Stomach (tissue), 9 donors: ENCODE measurements around the gene TBC1D16. TPM values are rescaled to one million over a fixed set of nuclear protein-coding genes. Genes with fewer than 3 reads are reported as not detected.

Source experiments
- DNase-seq, 2 donors: peaks; one replicate each; pipeline versions ENCODE4 v3.0.0 to v3.0.0-alpha.2; 2013 to 2019
- H3K27ac ChIP-seq, 5 donors: fragments of 200-600 bp in 4 of 5; sonication (generic) in 4 of 5; one replicate each; pipeline ENCODE4 v1.5.1; 2013 to 2019; ENCODE audit warnings: mild to moderate bottlenecking in 1 of 5, moderate library complexity in 1 of 5
- H3K27me3 ChIP-seq, 3 donors: fragments of 200-600 bp; sonication (generic); one replicate each; pipeline ENCODE4 v1.5.1; 2017 to 2019; ENCODE audit warnings: mixed run types in 1 of 3
- H3K36me3 ChIP-seq, 4 donors: fragments of 200-600 bp; sonication (generic); 1 replicate in 3 of 4; 2 replicates in 1 of 4; pipeline ENCODE4 v1.5.1; 2016 to 2019
- H3K4me1 ChIP-seq, 4 donors: fragments of 200-600 bp; sonication (generic); one replicate each; pipeline ENCODE4 v1.5.1; 2016 to 2019
- H3K4me3 ChIP-seq, 4 donors: fragments of 200-600 bp; sonication (generic) in 3 of 4; one replicate each; pipeline ENCODE4 v1.5.1; 2016 to 2019; ENCODE audit warnings: mild to moderate bottlenecking in 1 of 4
- H3K9me3 ChIP-seq, 4 donors: fragments of 200-600 bp; sonication (generic); one replicate each; pipeline ENCODE4 v1.5.1; 2016 to 2019
- EP300 ChIP-seq: sonication (generic); formaldehyde crosslinking; IDR thresholded peaks from one replicate; pipeline ENCODE4 v1.6.1; 2017; ENCODE audit warnings: antibody characterized with exemption
- POLR2A ChIP-seq, 4 donors: fragments of 450-650 bp; IDR thresholded peaks; one replicate each; pipeline ENCODE4 v1.6.1; 2016; ENCODE audit warnings: antibody characterized with exemption in 4 of 4, control low read depth in 2 of 4, mild to moderate bottlenecking in 1 of 4, moderate library complexity in 1 of 4
- POLR2AphosphoS5 ChIP-seq, 3 donors: sonication (generic); formaldehyde crosslinking; IDR thresholded peaks; one replicate each; pipeline ENCODE4 v1.6.1; 2016; ENCODE audit warnings: antibody characterized with exemption in 3 of 3
- WGBS, 5 donors: extraction: QIAGEN DNeasy Blood & Tissue Kit in 3 of 5; methylation state at CpG; one replicate each; pipeline versions ENCODE4 v1.1.5 to v1.1.7; 2013 to 2018; 5-methylcytosine and 5-hydroxymethylcytosine counted together
- intact Hi-C: fragments of 100-400 bp; cut with DNase I; formaldehyde crosslinking; loops from one replicate; pipeline ENCODE4 v1.15.1; 2023; ENCODE audit warnings: low total_unique reads
- polyA plus RNA-seq, 3 donors: library from polyadenylated mRNA; stranded (reverse); fragments of 200-250 nt; gene quantifications; one replicate each; pipeline ENCODE4 v1.2.3, GENCODE V29; 2013
- total RNA-seq, 5 donors: library from RNA; depleted of rRNA; stranded (reverse); fragments of >200 nt; gene quantifications; one replicate each; pipeline versions ENCODE4 v1.1.0 to v1.2.3, GENCODE V29; 2014 to 2016
- TF ChIP-seq, protein P1 (sequence below), 7 experiments: fragments of 450-650 bp in 4 of 7; fragments of 200-600 bp in 3 of 7; sonication (generic) in 3 of 7; IDR thresholded peaks; one replicate each; pipeline ENCODE4 v1.5.1; 2016 to 2019; ENCODE audit warnings: antibody characterized with exemption in 7 of 7, control low read depth in 2 of 7, mild to moderate bottlenecking in 1 of 7
- donor health status: healthy with polysubstance abuse.
- donor health status: Bipolar disorder and iron deficiency.
- donor health status: healthy.

TBC1D16 gene
- total and polyA plus RNA-seq, 8 donors: 3.0 to 22.2 (median 16.8) TPM

DNA sequence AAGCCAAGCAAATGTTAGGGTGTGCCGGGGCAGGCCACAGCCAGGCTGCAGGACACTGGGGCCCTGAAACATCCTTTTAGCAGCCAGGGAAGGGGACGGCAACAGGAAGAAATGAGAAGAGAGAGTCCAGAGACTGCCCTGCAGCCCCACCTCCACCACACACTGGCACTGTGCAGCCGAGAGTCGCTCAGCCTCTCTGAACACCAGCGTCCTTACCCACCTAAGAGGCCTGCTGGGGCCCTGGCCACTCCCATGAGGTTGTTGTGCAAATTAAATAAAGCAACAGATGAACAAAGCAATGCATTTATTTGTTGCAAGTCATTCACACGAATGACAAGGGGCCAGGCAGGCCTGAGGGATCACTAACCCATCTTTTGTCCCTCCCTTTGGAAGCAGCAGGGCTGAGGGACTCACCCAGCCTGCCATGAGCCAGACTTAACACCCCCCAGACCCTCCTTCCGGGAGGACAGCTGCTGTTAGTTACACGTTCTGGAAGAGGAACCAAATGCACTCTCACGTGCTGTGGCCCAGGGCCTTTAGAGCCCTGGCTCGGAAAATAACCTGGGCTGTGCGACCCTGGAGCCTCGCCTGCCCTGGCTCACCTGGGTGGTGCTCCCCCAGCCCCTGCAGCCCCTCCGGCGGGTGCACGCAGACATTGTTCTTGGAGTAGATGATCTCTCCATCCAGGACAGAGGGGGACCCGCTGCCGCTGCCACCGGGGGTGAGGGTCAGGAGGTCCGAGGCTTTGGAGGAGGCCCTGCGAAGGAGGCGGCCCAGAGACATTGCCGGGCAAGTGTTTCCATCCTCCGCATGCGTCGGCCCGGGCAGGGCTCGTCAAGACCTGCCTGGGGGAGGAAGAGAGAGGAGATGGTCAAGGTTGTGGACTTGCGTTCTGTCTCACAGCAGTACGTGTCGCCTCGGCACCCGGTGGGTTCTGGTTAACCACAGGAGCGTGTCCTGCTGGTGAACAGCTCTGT is 22.6 kb downstream of the TBC1D16 start:
- 92 to 94% (median 93%) methylated on average over 21 to 33 of the region's 33 CpGs for WGBS, 5 donors
- H3K4me3 ChIP-seq: no peak overlapping the region
- H3K9me3 ChIP-seq: no peaks in the 10 kb centered on the region
- TF ChIP-seq, protein P1, sequence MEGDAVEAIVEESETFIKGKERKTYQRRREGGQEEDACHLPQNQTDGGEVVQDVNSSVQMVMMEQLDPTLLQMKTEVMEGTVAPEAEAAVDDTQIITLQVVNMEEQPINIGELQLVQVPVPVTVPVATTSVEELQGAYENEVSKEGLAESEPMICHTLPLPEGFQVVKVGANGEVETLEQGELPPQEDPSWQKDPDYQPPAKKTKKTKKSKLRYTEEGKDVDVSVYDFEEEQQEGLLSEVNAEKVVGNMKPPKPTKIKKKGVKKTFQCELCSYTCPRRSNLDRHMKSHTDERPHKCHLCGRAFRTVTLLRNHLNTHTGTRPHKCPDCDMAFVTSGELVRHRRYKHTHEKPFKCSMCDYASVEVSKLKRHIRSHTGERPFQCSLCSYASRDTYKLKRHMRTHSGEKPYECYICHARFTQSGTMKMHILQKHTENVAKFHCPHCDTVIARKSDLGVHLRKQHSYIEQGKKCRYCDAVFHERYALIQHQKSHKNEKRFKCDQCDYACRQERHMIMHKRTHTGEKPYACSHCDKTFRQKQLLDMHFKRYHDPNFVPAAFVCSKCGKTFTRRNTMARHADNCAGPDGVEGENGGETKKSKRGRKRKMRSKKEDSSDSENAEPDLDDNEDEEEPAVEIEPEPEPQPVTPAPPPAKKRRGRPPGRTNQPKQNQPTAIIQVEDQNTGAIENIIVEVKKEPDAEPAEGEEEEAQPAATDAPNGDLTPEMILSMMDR (IDR thresholded peaks at IDR 0.05): no peak
- TF ChIP-seq POLR2A (IDR thresholded peaks at IDR 0.05): no peak
- TF ChIP-seq POLR2AphosphoS5 (IDR thresholded peaks at IDR 0.05): no peak
- no peak for TF ChIP-seq EP300
- DNase-seq: no peak
- intact Hi-C loops: no loop called here
- H3K27ac ChIP-seq: no peak overlapping the region
- H3K27me3 ChIP-seq: no peaks in the 10 kb centered on the region
- H3K36me3 ChIP-seq: peaks cover 21 to 48% (median 43%) of the 10 kb centered on the region in 4 donors
- peaks cover 5 to 14% (median 9%) of the 10 kb centered on the region in 4 donors for H3K4me1 ChIP-seq

DNA sequence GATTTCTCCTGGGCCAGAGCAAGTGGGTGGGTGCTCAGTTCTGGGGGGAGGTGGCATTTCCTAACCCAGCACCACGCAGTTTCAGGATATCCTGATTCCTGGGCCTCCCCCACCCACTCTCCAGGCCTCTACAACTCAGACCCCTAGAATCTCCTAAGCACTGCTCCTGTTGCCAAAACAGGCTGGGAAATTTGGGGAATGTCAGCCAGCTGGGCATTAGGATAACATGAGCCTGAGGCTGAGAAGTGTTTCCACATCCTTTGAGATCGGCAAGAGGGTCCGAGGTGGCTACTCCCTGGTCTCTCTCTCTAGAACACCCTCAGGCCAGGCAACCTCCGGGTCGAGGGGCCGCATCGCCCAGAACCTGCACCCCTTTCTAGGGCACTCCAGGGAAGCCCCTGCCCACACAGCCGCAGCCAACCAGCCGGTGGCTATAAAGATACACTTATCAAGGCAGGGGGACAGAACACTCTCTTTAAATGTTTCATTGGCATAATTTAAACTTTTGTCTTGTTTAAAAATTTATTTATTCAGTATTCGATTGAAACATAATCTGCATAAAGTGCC is 23.6 kb downstream of the TBC1D16 start:
- 84 to 90% (median 87%) methylated on average over 9 to 10 of the region's 10 CpGs for WGBS, 5 donors

DNA sequence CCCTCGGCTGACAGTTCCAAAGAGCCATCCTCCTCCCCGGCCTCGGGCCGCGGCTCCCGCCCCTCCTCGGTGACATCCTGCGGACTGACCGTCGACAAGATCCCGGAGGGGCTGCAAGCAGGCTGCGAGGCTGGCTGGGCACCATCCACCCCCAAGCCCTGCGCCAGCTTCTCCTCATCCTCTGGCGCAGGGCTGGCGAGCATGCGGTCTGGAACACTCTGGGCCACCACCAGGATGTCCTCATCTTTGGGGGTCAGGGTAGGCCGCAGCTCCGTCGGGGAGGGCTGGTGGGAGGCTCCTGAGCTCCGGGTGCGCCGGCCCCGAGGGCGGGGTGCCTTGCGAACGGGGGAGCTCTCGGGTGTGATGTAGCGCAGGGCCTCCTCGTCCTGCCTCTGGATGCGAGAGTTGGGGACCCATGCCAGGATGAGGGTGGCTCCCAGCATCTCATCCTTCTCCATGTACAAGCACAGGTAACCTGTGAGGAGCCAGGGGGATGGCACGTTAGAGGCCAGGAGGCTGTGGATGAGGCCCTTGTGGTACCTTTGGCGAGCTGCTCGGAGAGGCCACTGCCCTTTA is 25.3 kb downstream of the TBC1D16 start:
- intact Hi-C loops: no loop called here
- H3K4me1 ChIP-seq: peaks cover 5 to 25% (median 20%) of the 10 kb centered on the region in 4 donors
- TF ChIP-seq, protein P1 (IDR thresholded peaks at IDR 0.05): no peak
- TF ChIP-seq POLR2AphosphoS5 (IDR thresholded peaks at IDR 0.05) (no peak), EP300 (no peak)
- no peaks in the 10 kb centered on the region for H3K27me3 ChIP-seq
- H3K36me3 ChIP-seq: peaks cover 21 to 48% (median 45%) of the 10 kb centered on the region in 4 donors
- H3K4me3 ChIP-seq: no peak overlapping the region
- H3K9me3 ChIP-seq: no peaks in the 10 kb centered on the region
- no peak overlapping the region for H3K27ac ChIP-seq
- no peak for DNase-seq
- WGBS, 5 donors: 91 to 99% (median 94%) methylated on average over 24 to 33 of the region's 33 CpGs

More for the DNA sequence above, 23.6 kb downstream of the TBC1D16 start:
- DNase-seq: no peak
- no peak overlapping the region for H3K27ac ChIP-seq
- intact Hi-C loops: no loop called here
- H3K27me3 ChIP-seq: no peaks in the 10 kb centered on the region
- no peak overlapping the region for H3K4me3 ChIP-seq
- peaks cover 21 to 48% (median 45%) of the 10 kb centered on the region in 4 donors for H3K36me3 ChIP-seq
- TF ChIP-seq EP300 (no peak), POLR2AphosphoS5 (IDR thresholded peaks at IDR 0.05) (no peak), POLR2A (IDR thresholded peaks at IDR 0.05) (no peak)
- TF ChIP-seq, protein P1 (IDR thresholded peaks at IDR 0.05): no peak
- no peaks in the 10 kb centered on the region for H3K9me3 ChIP-seq
- peaks cover 5 to 15% (median 9%) of the 10 kb centered on the region in 4 donors for H3K4me1 ChIP-seq
